Jurkat, Clone E6-1 (cell line): ENCODE data around the gene PARP15. TPM values are rescaled to one million over a fixed set of nuclear protein-coding genes. Genes with fewer than 3 reads are reported as not detected.

Source experiments
- DNase-seq: peaks from one replicate; pipeline ENCODE4 v3.0.0-alpha.2; 2011; ENCODE audit warnings: low read depth, low spot score
- H3K4me3 ChIP-seq: 2 replicates; pipeline ENCODE4 v1.5.1; 2011; ENCODE audit warnings: mild to moderate bottlenecking, low read length, control low read depth, moderate library complexity
- polyA plus RNA-seq: library from polyadenylated mRNA; unstranded; fragments of >200 nt; gene quantifications from one replicate; pipeline ENCODE4 v1.2.1, GENCODE V29; 2012; ENCODE audit warnings: missing spikeins; ENCODE audit not compliant: insufficient read length, insufficient read depth

The PARP15 gene
- polyA plus RNA-seq = not detected

DNA sequence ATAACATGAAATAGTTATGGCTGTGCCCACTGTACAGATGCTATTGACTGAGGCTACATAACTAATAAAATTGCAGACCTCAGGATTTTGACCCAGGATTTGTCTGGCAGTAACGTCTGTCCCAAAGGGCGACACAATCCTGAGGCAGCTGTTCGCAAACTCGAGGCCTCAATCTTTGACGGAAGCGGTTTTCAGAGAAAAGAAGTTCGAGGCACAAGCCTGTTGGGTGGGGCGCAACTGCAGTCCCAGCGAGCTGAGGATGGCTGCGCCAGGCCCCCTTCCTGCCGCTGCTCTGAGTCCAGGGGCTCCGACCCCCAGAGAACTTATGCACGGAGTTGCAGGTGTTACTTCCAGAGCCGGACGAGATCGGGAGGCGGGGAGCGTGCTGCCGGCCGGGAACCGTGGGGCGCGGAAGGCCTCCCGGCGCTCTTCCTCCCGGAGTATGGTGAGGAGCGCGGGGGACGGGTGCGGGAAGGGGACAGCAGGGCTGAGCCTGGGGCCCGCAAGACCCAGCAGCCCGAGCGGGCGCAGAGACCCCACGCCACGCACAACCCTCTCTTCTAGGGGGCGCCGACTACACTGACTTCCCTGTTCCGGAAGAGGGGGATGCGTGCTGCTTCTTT lies at the start of gene PARP15:
PARP15 (plus strand) TSS at position 242 of the 623 bp plus-strand sequence; CDS start at position 260, 18 bp downstream.
- H3K4me3 ChIP-seq = peak within 1 kb of the TSS; percentile 57
- DNase-seq = peak; percentile 51

DNA sequence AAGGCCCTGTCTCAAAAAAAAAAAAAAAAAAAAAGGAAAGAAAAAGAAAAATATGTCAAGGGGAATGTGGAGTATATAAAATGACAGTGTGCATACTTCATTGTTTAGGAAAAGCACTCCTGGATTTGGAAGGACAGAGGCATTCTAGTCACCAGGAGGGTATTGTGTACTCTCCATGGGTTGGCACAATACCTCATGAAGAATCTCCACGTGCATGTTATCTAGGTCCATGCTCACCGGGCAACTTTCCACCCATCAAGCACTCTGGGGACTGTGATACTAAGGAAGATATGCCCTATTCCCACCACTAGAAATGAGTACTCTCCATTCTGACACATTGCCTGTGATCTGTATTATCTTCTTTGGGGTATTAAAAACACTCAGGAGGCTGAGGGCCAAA lies 47.3 kb upstream of the PARP15 start:
- no peak overlapping the region for H3K4me3 ChIP-seq
- no peak for DNase-seq

GRCh38 chr3:122533480-122533879 lies 44.0 kb upstream of the PARP15 start:
- no peak for DNase-seq
- no peak overlapping the region for H3K4me3 ChIP-seq

DNA sequence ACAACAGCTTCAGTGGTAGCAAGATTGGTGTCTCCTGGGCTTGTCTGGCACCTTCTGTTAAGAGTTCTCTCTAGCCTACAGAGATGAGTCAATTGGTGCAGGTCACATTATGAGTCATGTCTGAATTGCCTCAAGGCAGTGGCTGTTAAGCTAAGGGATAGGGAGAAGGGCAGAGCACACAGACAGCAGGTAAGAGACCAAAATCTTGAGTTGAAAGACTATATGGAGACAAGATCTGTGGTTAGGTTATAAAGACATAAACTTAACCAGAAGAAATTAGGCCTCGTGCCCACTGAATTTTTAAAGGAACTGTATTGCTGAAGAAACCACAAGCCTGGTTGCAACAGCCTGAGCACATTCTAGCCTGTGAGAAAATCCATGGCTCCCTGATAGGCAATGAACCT lies 43.5 kb upstream of the PARP15 start:
- no peak for DNase-seq
- no peak overlapping the region for H3K4me3 ChIP-seq

DNA sequence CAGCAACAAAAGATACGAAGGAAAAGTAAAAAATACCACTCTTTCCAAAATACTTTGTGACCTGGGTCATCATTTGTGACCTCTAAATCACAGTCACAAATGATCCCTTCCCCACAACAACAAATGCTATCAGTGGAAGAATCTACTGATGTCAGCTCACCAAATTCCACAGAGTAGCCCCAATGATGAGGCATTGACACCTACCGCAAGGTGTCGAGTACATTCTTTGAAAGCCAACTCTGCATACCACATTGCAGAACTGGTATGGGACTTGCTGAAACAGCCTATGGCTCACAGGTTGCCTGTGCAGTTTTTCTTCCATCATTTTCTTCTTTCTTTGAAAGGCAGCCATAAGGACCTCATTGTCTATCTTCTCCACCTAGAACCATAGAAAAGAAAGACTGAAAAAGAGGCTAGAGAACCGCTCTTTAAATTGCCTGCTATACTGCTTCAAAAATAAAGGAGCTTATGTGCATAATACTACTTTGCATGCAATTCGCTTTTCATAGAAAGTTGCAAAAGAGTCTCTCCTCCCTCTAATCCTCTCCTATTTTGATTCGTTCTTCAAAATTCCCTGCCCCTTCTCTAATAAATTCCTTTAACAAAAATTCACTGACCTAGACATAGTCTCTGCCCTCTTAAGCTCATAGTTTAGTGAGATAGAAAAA lies 41.4 kb upstream of the PARP15 start:
- no peak for DNase-seq
- no peak overlapping the region for H3K4me3 ChIP-seq

DNA sequence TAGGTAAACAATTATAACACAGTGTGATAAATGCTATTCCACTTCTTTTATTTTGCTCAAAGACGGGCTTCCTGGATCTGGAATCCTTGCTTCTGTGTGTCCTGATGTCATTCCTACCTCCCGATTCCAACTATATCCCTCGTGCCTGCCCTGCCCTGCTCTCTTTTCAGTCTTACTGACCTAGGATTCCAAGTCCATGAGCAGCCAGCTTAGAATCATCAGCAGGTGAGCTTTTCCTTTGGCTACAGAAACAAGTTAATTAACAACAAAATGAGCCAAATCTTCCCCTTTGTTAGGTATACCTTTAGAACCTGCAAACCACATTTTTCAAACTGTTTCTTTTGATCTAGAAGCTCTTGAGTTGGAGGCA lies 40.8 kb upstream of the PARP15 start:
- H3K4me3 ChIP-seq = no peak overlapping the region
- DNase-seq = no peak

DNA sequence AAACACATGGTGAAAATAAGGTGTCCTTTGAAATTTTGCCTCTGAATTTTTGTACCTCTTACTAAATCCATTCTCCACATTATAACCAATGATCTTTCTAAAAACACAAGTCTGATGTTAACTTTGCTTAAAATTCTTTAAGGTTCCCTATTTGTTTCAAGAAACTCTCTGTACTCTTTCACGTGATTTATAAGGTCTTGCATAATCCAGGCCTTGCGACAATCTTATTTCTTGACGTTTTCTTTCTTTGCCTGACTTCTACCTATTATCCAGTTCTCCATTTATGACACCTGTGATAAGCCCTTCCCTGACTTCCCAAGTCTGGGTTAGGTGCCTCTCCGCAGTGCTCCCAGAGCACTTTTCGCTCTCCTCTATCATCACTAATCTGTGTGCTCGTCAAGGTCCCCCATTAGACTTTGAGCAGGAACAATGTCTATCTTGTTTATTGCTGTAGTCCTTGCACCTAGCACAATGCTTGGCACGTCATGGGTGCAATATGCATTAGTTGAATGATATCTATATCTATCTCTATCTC lies 38.4 kb upstream of the PARP15 start:
- DNase-seq = no peak
- no peak overlapping the region for H3K4me3 ChIP-seq

DNA sequence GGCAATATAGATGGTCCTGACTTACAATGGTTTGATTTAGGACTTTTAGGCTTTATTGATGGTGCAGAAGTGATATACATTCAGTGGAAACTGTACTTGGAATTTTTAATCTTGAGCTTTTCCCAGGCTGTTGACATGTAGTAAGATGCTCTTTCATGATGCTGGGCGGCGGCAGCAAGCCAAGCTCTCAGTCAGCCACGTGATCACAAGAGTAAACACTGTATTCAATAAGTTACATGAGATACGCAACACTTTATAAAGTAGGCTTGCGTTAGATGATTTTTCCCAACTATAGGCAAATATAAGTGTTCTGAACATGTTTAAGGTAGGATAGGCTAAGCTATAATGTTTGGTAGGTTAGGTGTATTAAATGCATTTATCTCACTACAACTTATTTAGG lies 31.3 kb upstream of the PARP15 start:
- no peak overlapping the region for H3K4me3 ChIP-seq
- DNase-seq = no peak

DNA sequence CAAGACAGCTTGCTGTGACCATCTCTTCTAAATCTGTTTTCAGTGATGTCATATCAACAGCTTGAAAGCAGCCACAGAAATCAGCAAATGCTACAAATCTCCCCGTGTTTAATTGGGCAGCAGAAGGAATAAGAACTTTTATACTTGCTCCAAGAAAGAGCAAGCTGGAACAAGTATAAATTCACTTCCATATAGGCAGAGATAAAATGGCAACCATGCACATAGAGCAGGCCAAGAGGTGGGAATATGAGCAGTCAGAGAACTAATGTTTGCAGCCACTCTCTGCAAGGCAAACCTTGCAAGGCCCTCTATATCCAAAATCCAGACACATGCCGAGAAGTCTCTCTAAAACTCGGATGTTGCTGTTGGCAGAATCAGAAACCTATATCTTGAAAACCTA lies 29.4 kb upstream of the PARP15 start:
- no peak for DNase-seq
- no peak overlapping the region for H3K4me3 ChIP-seq

GRCh38 chr3:122548619-122549018 lies 28.8 kb upstream of the PARP15 start:
- no peak for DNase-seq
- no peak overlapping the region for H3K4me3 ChIP-seq

- H3K4me3 ChIP-seq = no peak overlapping the region
- no peak for DNase-seq
Measured at GRCh38 chr3:122553171-122553570, 24.3 kb upstream of the PARP15 start.

DNA sequence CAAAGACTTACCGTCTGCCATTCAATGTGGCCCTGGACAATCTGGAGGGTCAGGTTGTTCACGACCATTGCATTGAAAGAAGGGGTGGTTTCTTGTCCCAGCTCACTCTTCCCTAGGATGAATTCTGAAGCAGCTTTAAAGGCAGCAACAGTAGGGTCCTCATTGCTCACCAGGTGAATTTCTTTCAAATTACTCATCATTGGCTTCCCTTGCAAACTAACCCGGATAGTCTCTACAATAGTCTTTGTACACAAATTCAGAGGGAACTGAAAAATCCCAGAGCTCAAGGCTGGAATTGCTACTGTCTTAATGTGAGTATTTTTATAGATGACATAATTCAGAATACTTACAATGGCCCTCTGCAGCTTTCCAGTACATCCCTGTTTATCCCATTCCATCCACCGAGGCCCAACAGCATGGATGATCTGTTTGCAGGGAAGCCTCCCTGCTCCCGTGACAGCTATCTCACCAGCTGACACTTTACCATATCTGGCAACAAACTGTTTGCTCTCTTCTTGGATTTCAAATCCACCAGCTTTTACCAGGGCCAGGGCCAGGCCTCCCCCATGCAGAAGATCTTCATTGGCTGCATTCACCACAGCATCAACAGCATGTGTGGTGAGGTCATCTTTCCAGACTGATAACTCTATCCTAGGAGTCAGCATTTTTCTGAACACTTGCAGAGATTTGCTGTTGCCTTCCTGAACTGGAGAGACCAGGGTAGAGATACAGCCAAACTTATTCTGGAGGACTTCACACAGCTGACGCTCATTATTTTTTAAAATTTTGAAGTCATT lies 22.0 kb upstream of the PARP15 start:
- H3K4me3 ChIP-seq = no peak overlapping the region
- DNase-seq = no peak

GRCh38 chr3:122557356-122557755 lies 20.1 kb upstream of the PARP15 start:
- H3K4me3 ChIP-seq = no peak overlapping the region

GRCh38 chr3:122558605-122559004 lies 18.8 kb upstream of the PARP15 start:
- no peak for DNase-seq

More at GRCh38 chr3:122557356-122557755, 20.1 kb upstream of the PARP15 start:
- DNase-seq = no peak

GRCh38 chr3:122559906-122560305 lies 17.5 kb upstream of the PARP15 start:
- no peak overlapping the region for H3K4me3 ChIP-seq
- no peak for DNase-seq

More at GRCh38 chr3:122558605-122559004, 18.8 kb upstream of the PARP15 start:
- H3K4me3 ChIP-seq = no peak overlapping the region

- H3K4me3 ChIP-seq = no peak overlapping the region
- DNase-seq = peak; percentile 66
Measured at GRCh38 chr3:122560680-122561079, 16.8 kb upstream of the PARP15 start.

- H3K4me3 ChIP-seq = peak overlapping the region; percentile 74
- no peak for DNase-seq
Measured at GRCh38 chr3:122562923-122563716, 14.3 kb upstream of the PARP15 start.

GRCh38 chr3:122563717-122564025 lies 13.8 kb upstream of the PARP15 start:
- peak overlapping the region; percentile 74 for H3K4me3 ChIP-seq

More at GRCh38 chr3:122563717-122564025, 13.8 kb upstream of the PARP15 start:
- DNase-seq = no peak
